GM21576 (cell line): ENCODE results near the gene ATF6.
A peak's percentile ranks its signal among the peaks of the same experiment; 100 is the strongest.
"Not testable (repeated sequence)": the region's sequence is repeated elsewhere in the genome, so short reads cannot be mapped to it uniquely, and the experiment has no call there.

Source experiments
- ATAC-seq: cut with Tn5 transposase; IDR thresholded peaks from one replicate; pipeline ENCODE4 v1.9.1; 2021; ENCODE audit warnings: mild to moderate bottlenecking, moderate library complexity; ENCODE audit not compliant: unreplicated experiment

The ATF6 gene

GRCh38 chr1:161766102-161766981, at the start of gene ATF6:
Gene ATF6 (plus strand): TSS chr1:161766320. CDS start chr1:161766361, 41 bp downstream.
- ATAC-seq = peak; percentile 55

GRCh38 chr1:161718559-161719324, 47.4 kb upstream of the ATF6 start:
- ATAC-seq = peak; percentile 51

GRCh38 chr1:161719325-161719611, 46.9 kb upstream of the ATF6 start:
- ATAC-seq = peak; percentile 18

GRCh38 chr1:161720422-161720821, 45.7 kb upstream of the ATF6 start:
- ATAC-seq = no peak

GRCh38 chr1:161720956-161721737, 45.0 kb upstream of the ATF6 start, which contains the start of gene FCRLB:
Gene FCRLB (plus strand): TSS chr1:161721544. CDS start chr1:161722673, 1,129 bp downstream.
- no peak for ATAC-seq

- ATAC-seq = no peak
Measured at GRCh38 chr1:161721738-161722343, 44.3 kb upstream of the ATF6 start.

- ATAC-seq = no peak
Measured at GRCh38 chr1:161722406-161722805, 43.7 kb upstream of the ATF6 start.

GRCh38 chr1:161723459-161724141, 42.5 kb upstream of the ATF6 start:
- no peak for ATAC-seq

GRCh38 chr1:161725258-161725907, 40.7 kb upstream of the ATF6 start:
- ATAC-seq = not testable (repeated sequence)

- ATAC-seq = peak; percentile 26
Measured at GRCh38 chr1:161725908-161726472, 40.1 kb upstream of the ATF6 start.

GRCh38 chr1:161726473-161727255, 39.5 kb upstream of the ATF6 start:
- ATAC-seq = peak; percentile 37

GRCh38 chr1:161727256-161727924, 38.7 kb upstream of the ATF6 start:
- peak; percentile 13 for ATAC-seq

GRCh38 chr1:161728376-161729226, 37.5 kb upstream of the ATF6 start:
- no peak for ATAC-seq

GRCh38 chr1:161730050-161730564, 36.0 kb upstream of the ATF6 start:
- no peak for ATAC-seq

GRCh38 chr1:161731241-161731640, 34.9 kb upstream of the ATF6 start:
- ATAC-seq = no peak

- no peak for ATAC-seq
Measured at GRCh38 chr1:161731981-161732718, 34.0 kb upstream of the ATF6 start.
